GM19372 (cell line): Measurements from ENCODE around the gene AMPD1.

ENCODE experiments used
- ATAC-seq: cut with Tn5 transposase; IDR thresholded peaks from one replicate; pipeline ENCODE4 v1.9.1; 2021; ENCODE audit warnings: mild to moderate bottlenecking, low read depth, moderate library complexity; ENCODE audit not compliant: unreplicated experiment

AMPD1 gene

GRCh38 chr1:114651893-114652292 is 43.5 kb downstream of the AMPD1 start:
- ATAC-seq = no peak

- no peak for ATAC-seq
These were observed 46.8 kb downstream of the AMPD1 start for GRCh38 chr1:114648503-114648902.

- ATAC-seq = no peak
These were observed 54.0 kb downstream of the AMPD1 start for GRCh38 chr1:114641377-114641776.

- ATAC-seq = no peak
These were observed 56.4 kb downstream of the AMPD1 start for GRCh38 chr1:114638910-114639309.

GRCh38 chr1:114632427-114632826 is 62.9 kb downstream of the AMPD1 start:
- ATAC-seq = no peak

- no peak for ATAC-seq
These were observed 68.2 kb downstream of the AMPD1 start for GRCh38 chr1:114627107-114627506.

- no peak for ATAC-seq
These were observed 72.0 kb downstream of the AMPD1 start for GRCh38 chr1:114623364-114623763.
